CD14-positive monocyte (primary cell): Measurements from ENCODE around the gene TUBB3. TPM values are rescaled to one million over a fixed set of nuclear protein-coding genes. Genes with fewer than 3 reads are reported as not detected.
A peak's percentile ranks its signal among the peaks of the same experiment; 100 is the strongest.

Experiments
- DNase-seq, 3 donors: peaks; one replicate each; pipeline ENCODE4 v3.0.0-alpha.2; 2011 to 2022
- H2AFZ ChIP-seq: 2 replicates; pipeline ENCODE4 v1.6.0; 2012; ENCODE audit warnings: mild to moderate bottlenecking, low read depth, low read length, inconsistent platforms; ENCODE audit not compliant: insufficient read depth, poor library complexity, severe bottlenecking
- H3K27ac ChIP-seq, 2 donors: 1 replicate in 1 of 2; 2 replicates in 1 of 2; pipeline ENCODE4 v1.5.1; 2012 to 2013; ENCODE audit warnings: low read length in 2 of 2, control low read depth in 1 of 2, inconsistent platforms in 1 of 2, low read depth in 1 of 2, mild to moderate bottlenecking in 1 of 2
- H3K27me3 ChIP-seq, 2 donors: one replicate each; pipeline versions ENCODE4 v1.6.0 to v1.6.1; 2011 to 2013; ENCODE audit warnings: low read length in 2 of 2; ENCODE audit not compliant: control insufficient read depth in 2 of 2, insufficient read depth in 2 of 2
- H3K36me3 ChIP-seq, 2 donors: replicated peaks in 1 of 2; 1 replicate in 1 of 2; 2 replicates in 1 of 2; pipeline versions ENCODE4 v1.5.1 to v1.6.1; 2012 to 2013; ENCODE audit warnings: low read length in 2 of 2, control low read depth in 1 of 2, inconsistent platforms in 1 of 2, mild to moderate bottlenecking in 1 of 2; ENCODE audit not compliant: insufficient read depth in 2 of 2, control insufficient read depth in 1 of 2
- H3K4me1 ChIP-seq, 2 donors: 1 replicate in 1 of 2; 2 replicates in 1 of 2; pipeline versions ENCODE4 v1.5.1 to v1.6.1; 2012 to 2013; ENCODE audit warnings: low read length in 2 of 2, control low read depth in 1 of 2, inconsistent platforms in 1 of 2, mild to moderate bottlenecking in 1 of 2, moderate library complexity in 1 of 2; ENCODE audit not compliant: insufficient read depth in 2 of 2, control insufficient read depth in 1 of 2
- H3K4me2 ChIP-seq: replicated peaks from 2 replicates; pipeline ENCODE3; 2012; ENCODE audit warnings: low read length, moderate library complexity, mild to moderate bottlenecking; ENCODE audit not compliant: poor library complexity, severe bottlenecking; ENCODE audit errors: extremely low read depth
- H3K4me3 ChIP-seq, 3 experiments: fragments of 200-600 bp in 1 of 3; sonication (generic) in 1 of 3; replicated peaks in 1 of 3; 1 replicate in 2 of 3; 2 replicates in 1 of 3; pipeline ENCODE4 v1.5.1; 2011 to 2013; ENCODE audit warnings: low read length in 3 of 3, mild to moderate bottlenecking in 3 of 3, control low read depth in 2 of 3, low read depth in 2 of 3, inconsistent platforms in 1 of 3, moderate library complexity in 1 of 3
- H3K79me2 ChIP-seq: 2 replicates; pipeline ENCODE4 v1.6.0; 2012; ENCODE audit warnings: mild to moderate bottlenecking, control low read depth, inconsistent platforms, low read length, moderate library complexity; ENCODE audit not compliant: insufficient read depth
- H3K9ac ChIP-seq: 2 replicates; pipeline ENCODE4 v1.6.0; 2017; ENCODE audit warnings: low read length, mild to moderate bottlenecking; ENCODE audit not compliant: insufficient read depth, poor library complexity, severe bottlenecking
- H3K9me3 ChIP-seq, 2 donors: replicated peaks in 1 of 2; 1 replicate in 1 of 2; 2 replicates in 1 of 2; pipeline versions ENCODE4 v1.5.1 to v1.6.1; 2012 to 2013; ENCODE audit warnings: low read length in 2 of 2, control low read depth in 1 of 2; ENCODE audit not compliant: control insufficient read depth in 1 of 2, insufficient read depth in 1 of 2
- H4K20me1 ChIP-seq: 2 replicates; pipeline ENCODE4 v1.6.0; 2012; ENCODE audit warnings: mild to moderate bottlenecking, low read length, control low read depth, moderate library complexity; ENCODE audit not compliant: insufficient read depth
- H3K27ac Mint-ChIP-seq, 7 donors: one replicate each; pipeline ENCODE4 v1.8.0; 2020; ENCODE audit warnings: mild to moderate bottlenecking in 7 of 7, mixed read lengths in 7 of 7, moderate library complexity in 6 of 7, inconsistent platforms in 2 of 7
- H3K27me3 Mint-ChIP-seq, 3 donors: one replicate each; pipeline ENCODE4 v1.8.0; 2021 to 2022; ENCODE audit warnings: low read depth in 3 of 3, mild to moderate bottlenecking in 3 of 3, mixed read lengths in 3 of 3, moderate library complexity in 3 of 3, inconsistent platforms in 1 of 3
- H3K36me3 Mint-ChIP-seq, 2 donors: one replicate each; pipeline ENCODE4 v1.8.0; 2020; ENCODE audit warnings: mixed read lengths in 2 of 2, inconsistent platforms in 1 of 2, mild to moderate bottlenecking in 1 of 2
- H3K4me1 Mint-ChIP-seq: one replicate; pipeline ENCODE4 v1.8.0; 2020; ENCODE audit warnings: mild to moderate bottlenecking, mixed read lengths
- H3K4me3 Mint-ChIP-seq, 2 donors: one replicate each; pipeline ENCODE4 v1.8.0; 2020; ENCODE audit warnings: mild to moderate bottlenecking in 2 of 2, mixed read lengths in 2 of 2, moderate library complexity in 1 of 2
- H3K9me3 Mint-ChIP-seq, 7 donors: one replicate each; pipeline ENCODE4 v1.8.0; 2020 to 2022; ENCODE audit warnings: mixed read lengths in 7 of 7, mild to moderate bottlenecking in 6 of 7, moderate library complexity in 6 of 7, inconsistent platforms in 2 of 7
- CTCF ChIP-seq: fragments of 200-600 bp; IDR thresholded peaks from one replicate; pipeline ENCODE4 v1.8.0; 2022; ENCODE audit warnings: antibody characterized with exemption, mild to moderate bottlenecking
- WGBS: methylation state at CpG from one replicate; pipeline ENCODE4 v1.1.5; 2013; ENCODE audit warnings: missing lambda C conversion rate; ENCODE audit not compliant: insufficient coverage; 5-methylcytosine and 5-hydroxymethylcytosine counted together
- intact Hi-C, 2 donors: fragments of 100-400 bp; cut with micrococcal nuclease; formaldehyde crosslinking; loops; one replicate each; pipeline versions ENCODE4 v1.15.0 to v1.15.1; 2023
- polyA plus RNA-seq, 3 donors: library from polyadenylated mRNA; depleted of rRNA in 1 of 3; unstranded in 2 of 3; stranded (reverse) in 1 of 3; fragments of 300-500 nt in 2 of 3; fragments of >200 nt in 1 of 3; fragmentation: Illumina TruSeq in 2 of 3; gene quantifications; 1 replicate in 2 of 3; 2 replicates in 1 of 3; pipeline ENCODE4 v1.2.3, GENCODE V29; 2012 to 2021

Gene TUBB3
- polyA plus RNA-seq, 3 donors = 2.9 TPM; not detected in 2

GRCh38 chr16:89985219-89985618 lies 62.1 kb downstream of the TUBB3 start:
- no peaks in the 10 kb centered on the region for H3K27me3 ChIP-seq
- WGBS = 98% methylated on average over 8 of the region's 10 CpGs
- no peak overlapping the region for H3K27ac ChIP-seq
- no peak overlapping the region for H2AFZ ChIP-seq
- H3K9ac ChIP-seq = no peak overlapping the region
- no peak overlapping the region for H3K4me2 ChIP-seq
- H3K36me3 Mint-ChIP-seq = peaks cover 74 to 90% of the 10 kb centered on the region in 2 donors
- intact Hi-C loops = no loop called here
- H3K4me1 ChIP-seq = no peaks in the 10 kb centered on the region
- peaks cover 0 to 3% (median 0%) of the 10 kb centered on the region in 7 donors for H3K9me3 Mint-ChIP-seq
- no peak for TF ChIP-seq CTCF
- H3K4me1 Mint-ChIP-seq = no peaks in the 10 kb centered on the region
- H3K4me3 Mint-ChIP-seq = no peak overlapping the region
- peak overlapping the region in 1 of 7 donors; percentile 57 for H3K27ac Mint-ChIP-seq
- no peak for DNase-seq
- no peaks in the 10 kb centered on the region for H4K20me1 ChIP-seq
- H3K9me3 ChIP-seq = no peaks in the 10 kb centered on the region
- no peaks in the 10 kb centered on the region for H3K79me2 ChIP-seq
- H3K4me3 ChIP-seq = no peak overlapping the region
- H3K36me3 ChIP-seq = peaks cover 78 to 87% of the 10 kb centered on the region in 2 donors
- H3K27me3 Mint-ChIP-seq = no peaks in the 10 kb centered on the region

Other genes starting within 250 kb of the TUBB3 start
- 100 to 1,000 TPM in 1 of 3 donors, 10 to 100 TPM in 2; 16.5 to 107 (median 18.3) TPM for gene CDK10, start 236.7 kb upstream of the TUBB3 start, polyA plus RNA-seq
- 10 to 100 TPM in 2 of 3 donors, 1 to 10 TPM in 1; 10.0 to 17.6 (median 15.1) TPM for gene SPATA2L, start 221.6 kb upstream of the TUBB3 start, polyA plus RNA-seq
- 10 to 100 TPM in 1 of 3 donors, 1 to 10 TPM in 2; 1.2 to 29.7 (median 1.6) TPM for gene VPS9D1, start 202.4 kb upstream of the TUBB3 start, polyA plus RNA-seq
- gene ZNF276, start 201.8 kb upstream of the TUBB3 start, polyA plus RNA-seq = 10 to 100 TPM in 1 of 3 donors, 1 to 10 TPM in 2; 2.2 to 54.5 (median 3.2) TPM
- gene FANCA, start 106.7 kb upstream of the TUBB3 start, polyA plus RNA-seq = 10 to 100 TPM; 12.6 to 34.6 (median 17.2) TPM
- 1 to 10 TPM in 1 of 3 donors, under 1 TPM in 1, not detected in 1; 0.09 to 1.2 TPM for gene SPIRE2, start 94.9 kb upstream of the TUBB3 start, polyA plus RNA-seq
- gene TCF25, start 49.8 kb upstream of the TUBB3 start, polyA plus RNA-seq = 100 to 1,000 TPM in 2 of 3 donors, 10 to 100 TPM in 1; 98.0 to 231 (median 114) TPM
- gene MC1R, start 4.5 kb upstream of the TUBB3 start, polyA plus RNA-seq = 1 to 10 TPM in 1 of 3 donors, under 1 TPM in 1, not detected in 1; 0.21 to 3.9 TPM
- gene DEF8, start 25.4 kb downstream of the TUBB3 start, polyA plus RNA-seq = 100 to 1,000 TPM in 1 of 3 donors, 10 to 100 TPM in 2; 63.7 to 332 (median 83.7) TPM
- gene DBNDD1, start 96.1 kb downstream of the TUBB3 start, polyA plus RNA-seq = under 1 TPM in 1 of 3 donors, not detected in 2; 0.07 TPM
- gene PRDM7, start 154.0 kb downstream of the TUBB3 start, polyA plus RNA-seq = not detected